GM19372 (cell line): Measurements from ENCODE around the gene TOP1.

Source experiments
- ATAC-seq: cut with Tn5 transposase; IDR thresholded peaks from one replicate; pipeline ENCODE4 v1.9.1; 2021; ENCODE audit warnings: mild to moderate bottlenecking, low read depth, moderate library complexity; ENCODE audit not compliant: unreplicated experiment

Gene TOP1

GRCh38 chr20:41028359-41029149 lies at the start of gene TOP1:
Gene TOP1, plus strand, starts transcription at chr20:41028822. Its CDS starts 246 bp downstream, at chr20:41029068.
- ATAC-seq, result peak; percentile 94

GRCh38 chr20:40979247-40979646 lies 49.4 kb upstream of the TOP1 start:
- ATAC-seq, result no peak

- ATAC-seq, result no peak
Measured at GRCh38 chr20:40980106-40980827, 48.4 kb upstream of the TOP1 start.

GRCh38 chr20:40980828-40981310 lies 47.8 kb upstream of the TOP1 start:
- no peak for ATAC-seq

- ATAC-seq, result no peak
Measured at GRCh38 chr20:40982415-40983145, 46.0 kb upstream of the TOP1 start.

- no peak for ATAC-seq
Measured at GRCh38 chr20:40983898-40984297, 44.7 kb upstream of the TOP1 start.

GRCh38 chr20:40984496-40984895 lies 44.1 kb upstream of the TOP1 start:
- ATAC-seq, result no peak

GRCh38 chr20:40986774-40987173 lies 41.8 kb upstream of the TOP1 start:
- ATAC-seq, result no peak

- peak; percentile 44 for ATAC-seq
Measured at GRCh38 chr20:40990542-40991120, 38.0 kb upstream of the TOP1 start.

GRCh38 chr20:40991181-40991889 lies 37.3 kb upstream of the TOP1 start:
- ATAC-seq, result peak; percentile 92

- no peak for ATAC-seq
Measured at GRCh38 chr20:40992349-40993113, 36.1 kb upstream of the TOP1 start.

- no peak for ATAC-seq
Measured at GRCh38 chr20:40993794-40994540, 34.7 kb upstream of the TOP1 start.

- no peak for ATAC-seq
Measured at GRCh38 chr20:40996326-40996725, 32.3 kb upstream of the TOP1 start.

GRCh38 chr20:40997116-40997515 lies 31.5 kb upstream of the TOP1 start:
- no peak for ATAC-seq

GRCh38 chr20:40999841-41000240 lies 28.8 kb upstream of the TOP1 start:
- no peak for ATAC-seq

- ATAC-seq, result no peak
Measured at GRCh38 chr20:41000628-41001027, 28.0 kb upstream of the TOP1 start.

GRCh38 chr20:41001497-41001896 lies 27.1 kb upstream of the TOP1 start:
- ATAC-seq, result no peak

- ATAC-seq, result no peak
Measured at GRCh38 chr20:41002842-41003142, 25.8 kb upstream of the TOP1 start.
